Coronary artery (tissue), 2 donors: ENCODE measurements around the gene SREK1IP1.

ENCODE experiments used
- DNase-seq: peaks from one replicate; pipeline ENCODE4 v3.0.0-alpha.2; 2017; ENCODE audit warnings: low spot score
- H3K27ac ChIP-seq, 2 donors: fragments of 200-600 bp; sonication (generic); one replicate each; pipeline ENCODE4 v1.5.1; 2016 to 2019
- H3K4me3 ChIP-seq: fragments of 200-600 bp; sonication (generic); 2 replicates; pipeline ENCODE4 v1.5.1; 2016; ENCODE audit warnings: mild to moderate bottlenecking, moderate library complexity
- TF ChIP-seq, protein P1 (sequence below): fragments of 200-600 bp; sonication (generic); IDR thresholded peaks from one replicate; pipeline ENCODE4 v1.5.1; 2019; ENCODE audit warnings: antibody characterized with exemption

SREK1IP1 gene

DNA sequence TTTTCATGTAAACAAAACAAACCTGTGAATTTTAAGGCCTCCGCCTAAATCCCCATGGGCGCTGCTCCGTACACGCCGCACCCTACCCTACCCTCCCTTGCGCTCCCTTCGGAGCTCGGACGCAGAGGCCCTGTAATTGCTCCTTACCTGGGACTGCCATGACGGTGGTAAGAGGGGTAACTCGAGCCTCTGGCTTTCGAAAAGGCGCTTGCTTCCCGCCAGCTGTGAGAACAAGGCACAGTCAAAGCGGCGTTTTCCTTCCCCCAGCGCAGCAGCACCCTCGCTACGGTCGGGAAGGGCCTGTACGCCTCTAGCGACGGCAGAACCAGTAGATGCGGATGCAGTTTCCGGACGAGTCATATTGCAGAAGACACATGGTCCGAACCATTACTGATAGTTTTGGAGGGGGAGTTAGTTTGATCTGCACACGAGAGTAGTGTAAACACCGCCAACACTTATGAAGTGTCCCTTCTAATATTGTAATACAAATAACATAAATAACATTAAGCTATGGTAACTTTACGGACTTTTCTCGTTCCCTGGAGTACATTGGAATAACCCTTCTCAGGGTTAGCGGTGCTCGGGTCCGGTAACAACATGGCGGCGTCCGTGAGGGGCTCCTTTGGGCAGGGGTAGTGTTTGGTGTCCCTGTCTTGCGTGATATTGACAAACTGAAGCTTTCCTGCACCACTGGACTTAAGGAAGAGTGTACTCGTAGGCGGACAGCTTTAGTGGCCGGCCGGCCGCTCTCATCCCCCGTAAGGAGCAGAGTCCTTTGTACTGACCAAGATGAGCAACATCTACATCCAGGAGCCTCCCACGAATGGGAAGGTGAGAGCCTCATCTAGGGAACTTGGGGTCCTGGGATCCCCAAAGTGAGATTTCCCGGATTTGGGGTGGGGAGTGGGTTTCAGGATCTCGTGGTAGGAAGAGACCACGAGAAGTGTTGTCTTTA is at the start of gene SREK1IP1, which contains the start of gene CWC27:
TSS of gene SREK1IP1 (minus strand) at position 334 of the 955 bp plus-strand sequence. CDS start at position 160, 174 bp downstream.
TSS of gene CWC27 (plus strand) at position 573 of the 955 bp plus-strand sequence. CDS start at position 790, 217 bp downstream.
- TF ChIP-seq, protein P1, sequence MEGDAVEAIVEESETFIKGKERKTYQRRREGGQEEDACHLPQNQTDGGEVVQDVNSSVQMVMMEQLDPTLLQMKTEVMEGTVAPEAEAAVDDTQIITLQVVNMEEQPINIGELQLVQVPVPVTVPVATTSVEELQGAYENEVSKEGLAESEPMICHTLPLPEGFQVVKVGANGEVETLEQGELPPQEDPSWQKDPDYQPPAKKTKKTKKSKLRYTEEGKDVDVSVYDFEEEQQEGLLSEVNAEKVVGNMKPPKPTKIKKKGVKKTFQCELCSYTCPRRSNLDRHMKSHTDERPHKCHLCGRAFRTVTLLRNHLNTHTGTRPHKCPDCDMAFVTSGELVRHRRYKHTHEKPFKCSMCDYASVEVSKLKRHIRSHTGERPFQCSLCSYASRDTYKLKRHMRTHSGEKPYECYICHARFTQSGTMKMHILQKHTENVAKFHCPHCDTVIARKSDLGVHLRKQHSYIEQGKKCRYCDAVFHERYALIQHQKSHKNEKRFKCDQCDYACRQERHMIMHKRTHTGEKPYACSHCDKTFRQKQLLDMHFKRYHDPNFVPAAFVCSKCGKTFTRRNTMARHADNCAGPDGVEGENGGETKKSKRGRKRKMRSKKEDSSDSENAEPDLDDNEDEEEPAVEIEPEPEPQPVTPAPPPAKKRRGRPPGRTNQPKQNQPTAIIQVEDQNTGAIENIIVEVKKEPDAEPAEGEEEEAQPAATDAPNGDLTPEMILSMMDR = no peak
- H3K4me3 ChIP-seq = peak within 1 kb of the TSS; percentile 87
- peak; percentile 83 for DNase-seq
- peak within 1 kb of the TSS; percentile 78 to 93 for H3K27ac ChIP-seq

DNA sequence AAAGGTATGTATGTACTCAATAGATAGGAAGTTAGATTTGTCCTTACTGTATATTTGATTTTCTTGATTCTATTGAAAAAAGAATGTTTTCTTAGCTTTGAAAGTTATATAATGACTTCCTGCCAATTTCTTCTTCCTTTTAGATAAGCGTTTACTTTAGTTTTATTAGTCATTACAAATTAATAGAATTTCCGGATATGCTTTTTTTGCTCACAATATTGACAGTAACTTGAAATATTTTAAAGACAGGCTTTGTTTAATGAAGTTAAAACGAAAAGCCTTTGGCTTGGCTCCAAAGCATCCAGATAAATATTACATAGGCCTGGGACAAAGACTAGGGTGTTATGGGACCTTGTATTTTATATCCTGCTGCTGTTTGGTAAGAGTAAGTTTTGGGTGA is 49.8 kb upstream of the SREK1IP1 start:
- DNase-seq = no peak
- TF ChIP-seq, protein P1 = no peak
- Histone ChIP-seq H3K27ac (no peak overlapping the region), H3K4me3 (no peak overlapping the region)

DNA sequence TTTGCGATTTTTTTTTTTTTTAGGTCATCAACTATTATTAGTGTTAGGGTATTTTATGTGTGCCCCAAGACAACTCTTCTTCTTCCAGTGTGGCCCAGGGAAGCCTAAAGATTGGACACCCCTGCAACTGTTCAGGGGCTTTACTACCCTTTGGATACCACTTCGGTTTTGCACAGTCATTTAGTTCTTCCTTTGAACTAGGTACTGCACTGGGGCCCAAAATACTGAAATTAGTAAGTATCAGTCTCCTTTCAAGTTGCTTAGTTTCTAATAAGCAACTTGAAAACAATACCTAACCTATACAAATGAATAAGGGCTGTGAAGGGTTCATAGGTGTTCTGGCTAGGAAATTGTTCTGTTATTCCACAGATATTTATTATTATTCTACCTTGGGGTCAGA is 45.6 kb upstream of the SREK1IP1 start:
- DNase-seq = no peak
- Histone ChIP-seq H3K27ac (no peak overlapping the region), H3K4me3 (no peak overlapping the region)
- TF ChIP-seq, protein P1 = no peak

- DNase-seq = no peak
- TF ChIP-seq, protein P1 = peak; percentile 42
- Histone ChIP-seq H3K4me3 (no peak overlapping the region), H3K27ac (no peak overlapping the region)
Measured at GRCh38 chr5:64811050-64811640, 42.7 kb upstream of the SREK1IP1 start.

GRCh38 chr5:64807520-64807919 is 39.0 kb upstream of the SREK1IP1 start:
- no peak overlapping the region for H3K4me3 ChIP-seq
- no peak for DNase-seq
- H3K27ac ChIP-seq = no peak overlapping the region
- TF ChIP-seq, protein P1 = no peak

DNA sequence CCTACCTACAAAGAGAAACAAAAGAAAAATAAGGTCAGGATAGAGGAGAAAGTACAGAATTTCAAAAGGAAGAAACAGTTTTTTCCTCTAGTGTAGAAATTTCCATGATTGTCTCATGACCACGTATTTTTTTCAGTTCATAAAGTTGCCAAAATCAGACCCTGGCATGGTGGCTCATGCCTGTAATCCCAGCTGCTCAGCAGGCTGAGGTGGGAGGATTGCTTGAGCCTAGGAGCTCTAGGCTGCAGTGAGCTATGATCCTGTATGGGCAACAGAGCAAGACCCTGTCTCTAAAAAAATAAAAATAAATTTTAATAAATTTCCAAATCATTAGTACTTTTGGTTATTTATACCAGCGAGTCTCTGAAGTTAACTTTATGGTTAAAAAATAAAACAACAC is 38.0 kb upstream of the SREK1IP1 start:
- DNase-seq = no peak
- TF ChIP-seq, protein P1 = no peak
- H3K4me3 ChIP-seq = no peak overlapping the region
- H3K27ac ChIP-seq = no peak overlapping the region
